Sigmoid colon (tissue), 7 donors: ENCODE data around the gene ATP23. TPM values are rescaled to one million over a fixed set of nuclear protein-coding genes. Genes with fewer than 3 reads are reported as not detected.
A peak's percentile ranks its signal among the peaks of the same experiment; 100 is the strongest.

ENCODE experiments used
- DNase-seq: peaks from one replicate; pipeline ENCODE4 v3.0.0-alpha.2; 2019
- H3K27ac ChIP-seq, 4 donors: fragments of 200-600 bp; sonication (generic); one replicate each; pipeline ENCODE4 v1.5.1; 2016 to 2019; ENCODE audit warnings: mild to moderate bottlenecking in 1 of 4
- H3K27me3 ChIP-seq, 3 donors: fragments of 200-600 bp; sonication (generic); one replicate each; pipeline ENCODE4 v1.5.1; 2019; ENCODE audit warnings: mild to moderate bottlenecking in 1 of 3
- H3K36me3 ChIP-seq, 4 donors: fragments of 200-600 bp; sonication (generic); one replicate each; pipeline ENCODE4 v1.5.1; 2016 to 2019
- H3K4me1 ChIP-seq, 4 donors: fragments of 200-600 bp; sonication (generic); one replicate each; pipeline ENCODE4 v1.5.1; 2017 to 2019
- H3K4me3 ChIP-seq, 4 donors: fragments of 200-600 bp; sonication (generic); one replicate each; pipeline ENCODE4 v1.5.1; 2017 to 2019; ENCODE audit warnings: mild to moderate bottlenecking in 2 of 4, moderate library complexity in 1 of 4
- H3K9me3 ChIP-seq, 4 donors: fragments of 200-600 bp in 3 of 4; sonication (generic) in 3 of 4; one replicate each; pipeline versions ENCODE4 v1.5.1 to v1.6.1; 2013 to 2019
- EP300 ChIP-seq, 4 donors: sonication (generic); formaldehyde crosslinking; IDR thresholded peaks; one replicate each; pipeline ENCODE4 v1.6.1; 2017; ENCODE audit warnings: antibody characterized with exemption in 4 of 4
- POLR2A ChIP-seq, 2 donors: fragments of 450-650 bp; IDR thresholded peaks; one replicate each; pipeline ENCODE4 v1.6.1; 2016; ENCODE audit warnings: antibody characterized with exemption in 2 of 2, mild to moderate bottlenecking in 2 of 2, moderate library complexity in 2 of 2
- POLR2AphosphoS5 ChIP-seq, 4 donors: sonication (generic); formaldehyde crosslinking; IDR thresholded peaks; one replicate each; pipeline ENCODE4 v1.6.1; 2017; ENCODE audit warnings: antibody characterized with exemption in 4 of 4
- whole genome bisulfite sequencing, 2 donors: extraction: QIAGEN DNeasy Blood & Tissue Kit; methylation state at CpG; one replicate each; pipeline ENCODE4 v1.1.7; 2013; 5-methylcytosine and 5-hydroxymethylcytosine counted together
- intact Hi-C: fragments of 100-400 bp; cut with DNase I; formaldehyde crosslinking; loops from one replicate; pipeline ENCODE4 v1.15.1; 2023
- polyA plus RNA-seq, 3 donors: library from polyadenylated mRNA; stranded (reverse); fragments of 200-250 nt; gene quantifications; one replicate each; pipeline ENCODE4 v1.2.3, GENCODE V29; 2013
- total RNA-seq, 4 donors: library from RNA; depleted of rRNA; stranded (reverse); fragments of >200 nt; gene quantifications; one replicate each; pipeline ENCODE4 v1.1.0, GENCODE V29; 2016
- TF ChIP-seq, protein P1 (sequence below), 4 experiments: fragments of 450-650 bp in 3 of 4; fragments of 200-600 bp in 1 of 4; IDR thresholded peaks; one replicate each; pipeline ENCODE4 v1.5.1; 2016 to 2019; ENCODE audit warnings: antibody characterized with exemption in 4 of 4, mild to moderate bottlenecking in 3 of 4, moderate library complexity in 2 of 4
- donor health status: healthy with polysubstance abuse.
- donor health status: Bipolar disorder and iron deficiency.
- donor health status: healthy.

The ATP23 gene
- total and polyA plus RNA-seq, 7 donors = 5.3 to 43.5 (median 14.8) TPM

DNA sequence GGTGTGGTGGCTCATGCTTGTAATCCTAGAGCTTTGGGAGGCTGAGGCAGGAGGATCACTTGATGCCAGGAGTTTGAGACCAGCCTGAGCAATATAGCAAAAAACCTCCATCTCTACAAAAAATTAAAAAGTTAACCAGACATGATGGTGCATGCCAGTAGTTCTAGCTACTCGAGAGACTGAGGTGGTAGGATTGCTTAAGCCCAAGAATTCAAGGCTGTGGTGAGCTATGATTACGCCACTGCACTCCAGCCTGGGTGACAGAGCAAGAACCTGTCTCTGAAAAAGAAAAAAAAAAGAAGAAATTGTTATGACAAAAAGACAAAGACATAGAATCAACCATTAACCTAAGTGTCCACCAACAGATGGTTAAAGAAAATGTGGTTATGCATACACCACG lies 2.1 kb upstream of the ATP23 start:
- Histone ChIP-seq H3K4me1 (peaks cover 0 to 28% (median 19%) of the 10 kb centered on the region in 4 donors), H3K36me3 (no peaks in the 10 kb centered on the region), H3K27ac (no peak overlapping the region), H3K27me3 (no peaks in the 10 kb centered on the region), H3K4me3 (no peak overlapping the region), H3K9me3 (no peaks in the 10 kb centered on the region)
- WGBS, 2 donors = 76 to 93% methylated on average over 3 of the region's 3 CpGs
- no peak for DNase-seq
- TF ChIP-seq POLR2AphosphoS5 (IDR thresholded peaks at IDR 0.05) (no peak), EP300 (IDR thresholded peaks at IDR 0.05) (no peak), POLR2A (IDR thresholded peaks at IDR 0.05) (no peak)
- TF ChIP-seq, protein P1, sequence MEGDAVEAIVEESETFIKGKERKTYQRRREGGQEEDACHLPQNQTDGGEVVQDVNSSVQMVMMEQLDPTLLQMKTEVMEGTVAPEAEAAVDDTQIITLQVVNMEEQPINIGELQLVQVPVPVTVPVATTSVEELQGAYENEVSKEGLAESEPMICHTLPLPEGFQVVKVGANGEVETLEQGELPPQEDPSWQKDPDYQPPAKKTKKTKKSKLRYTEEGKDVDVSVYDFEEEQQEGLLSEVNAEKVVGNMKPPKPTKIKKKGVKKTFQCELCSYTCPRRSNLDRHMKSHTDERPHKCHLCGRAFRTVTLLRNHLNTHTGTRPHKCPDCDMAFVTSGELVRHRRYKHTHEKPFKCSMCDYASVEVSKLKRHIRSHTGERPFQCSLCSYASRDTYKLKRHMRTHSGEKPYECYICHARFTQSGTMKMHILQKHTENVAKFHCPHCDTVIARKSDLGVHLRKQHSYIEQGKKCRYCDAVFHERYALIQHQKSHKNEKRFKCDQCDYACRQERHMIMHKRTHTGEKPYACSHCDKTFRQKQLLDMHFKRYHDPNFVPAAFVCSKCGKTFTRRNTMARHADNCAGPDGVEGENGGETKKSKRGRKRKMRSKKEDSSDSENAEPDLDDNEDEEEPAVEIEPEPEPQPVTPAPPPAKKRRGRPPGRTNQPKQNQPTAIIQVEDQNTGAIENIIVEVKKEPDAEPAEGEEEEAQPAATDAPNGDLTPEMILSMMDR (IDR thresholded peaks at IDR 0.05) = no peak
- intact Hi-C loops = no loop called here

GRCh38 chr12:57940052-57940914 lies 1.1 kb upstream of the ATP23 start:
- H3K4me1 ChIP-seq = peaks cover 0 to 21% (median 15%) of the 10 kb centered on the region in 4 donors
- H3K36me3 ChIP-seq = no peaks in the 10 kb centered on the region
- H3K27ac ChIP-seq = peak overlapping the region; percentile 83 to 88 (median 86)
- peak overlapping the region in 3 of 4 donors; percentile 58 to 71 (median 69) for H3K4me3 ChIP-seq
- WGBS, 2 donors = 22 to 55% methylated on average over 2 of the region's 2 CpGs
- DNase-seq = no peak
- H3K27me3 ChIP-seq = no peaks in the 10 kb centered on the region
- intact Hi-C loops = no loop called here
- no peak for TF ChIP-seq EP300 (IDR thresholded peaks at IDR 0.05)
- H3K9me3 ChIP-seq = no peaks in the 10 kb centered on the region

- H3K27ac ChIP-seq = peak overlapping the region; percentile 83 to 88 (median 86)
- peaks cover 0 to 18% (median 13%) of the 10 kb centered on the region in 4 donors for H3K4me1 ChIP-seq
- WGBS, 2 donors = 0 to 5% methylated on average over 4 of the region's 4 CpGs
- no peak for DNase-seq
- intact Hi-C loops = no loop called here
- peak overlapping the region; percentile 46 to 71 (median 64) for H3K4me3 ChIP-seq
- no peaks in the 10 kb centered on the region for H3K9me3 ChIP-seq
- H3K27me3 ChIP-seq = no peaks in the 10 kb centered on the region
- H3K36me3 ChIP-seq = no peaks in the 10 kb centered on the region
- TF ChIP-seq EP300 (IDR thresholded peaks at IDR 0.05) (no peak), POLR2AphosphoS5 (IDR thresholded peaks at IDR 0.05) (no peak), POLR2A (IDR thresholded peaks at IDR 0.05) (no peak)
- TF ChIP-seq, protein P1 (IDR thresholded peaks at IDR 0.05) = no peak
Observed at GRCh38 chr12:57940915-57941164, 527 bp upstream of the ATP23 start.

DNA sequence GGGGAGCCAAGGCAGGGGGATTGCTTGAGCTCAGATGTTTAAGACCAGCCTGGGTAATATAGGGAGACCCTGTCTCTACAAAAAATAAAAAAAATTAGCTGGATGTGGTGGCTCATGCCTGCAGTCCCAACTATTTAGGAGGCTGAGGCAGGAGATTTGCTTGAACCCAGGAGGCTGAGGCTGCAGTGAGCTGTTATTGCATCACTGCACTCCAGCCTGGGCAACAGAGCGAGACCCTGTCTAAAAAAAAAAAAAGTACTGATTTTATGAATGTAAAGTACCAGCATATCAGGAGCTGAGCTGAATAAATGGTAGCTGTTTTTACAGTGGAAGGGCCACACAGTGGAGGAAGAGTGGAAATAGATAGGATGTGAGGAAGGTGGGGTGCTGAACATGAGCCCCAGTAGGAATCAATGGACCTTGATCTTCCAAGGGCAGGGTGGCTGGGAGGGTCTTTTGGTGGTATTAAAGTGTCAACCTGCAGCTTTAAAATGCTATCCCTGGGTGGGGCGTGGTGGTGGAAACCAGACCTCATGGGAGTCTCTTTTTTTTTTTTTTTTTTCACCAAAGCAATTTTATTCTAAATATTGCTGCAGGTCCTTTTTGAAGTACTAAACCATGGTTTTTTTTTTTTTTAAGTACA lies 2.2 kb downstream of the ATP23 start:
- Histone ChIP-seq H3K4me1 (peaks cover 0 to 13% (median 12%) of the 10 kb centered on the region in 4 donors), H3K27ac (no peak overlapping the region), H3K4me3 (no peak overlapping the region), H3K36me3 (no peaks in the 10 kb centered on the region), H3K27me3 (no peaks in the 10 kb centered on the region), H3K9me3 (no peaks in the 10 kb centered on the region)
- no peak for TF ChIP-seq EP300 (IDR thresholded peaks at IDR 0.05)
- no peak for TF ChIP-seq POLR2A (IDR thresholded peaks at IDR 0.05)
- TF ChIP-seq POLR2AphosphoS5 (IDR thresholded peaks at IDR 0.05) = no peak
- TF ChIP-seq, protein P1 (IDR thresholded peaks at IDR 0.05) = no peak
- intact Hi-C loops = no loop called here
- WGBS, 2 donors = 86 to 96% methylated on average over 2 of the region's 2 CpGs
- DNase-seq = no peak

DNA sequence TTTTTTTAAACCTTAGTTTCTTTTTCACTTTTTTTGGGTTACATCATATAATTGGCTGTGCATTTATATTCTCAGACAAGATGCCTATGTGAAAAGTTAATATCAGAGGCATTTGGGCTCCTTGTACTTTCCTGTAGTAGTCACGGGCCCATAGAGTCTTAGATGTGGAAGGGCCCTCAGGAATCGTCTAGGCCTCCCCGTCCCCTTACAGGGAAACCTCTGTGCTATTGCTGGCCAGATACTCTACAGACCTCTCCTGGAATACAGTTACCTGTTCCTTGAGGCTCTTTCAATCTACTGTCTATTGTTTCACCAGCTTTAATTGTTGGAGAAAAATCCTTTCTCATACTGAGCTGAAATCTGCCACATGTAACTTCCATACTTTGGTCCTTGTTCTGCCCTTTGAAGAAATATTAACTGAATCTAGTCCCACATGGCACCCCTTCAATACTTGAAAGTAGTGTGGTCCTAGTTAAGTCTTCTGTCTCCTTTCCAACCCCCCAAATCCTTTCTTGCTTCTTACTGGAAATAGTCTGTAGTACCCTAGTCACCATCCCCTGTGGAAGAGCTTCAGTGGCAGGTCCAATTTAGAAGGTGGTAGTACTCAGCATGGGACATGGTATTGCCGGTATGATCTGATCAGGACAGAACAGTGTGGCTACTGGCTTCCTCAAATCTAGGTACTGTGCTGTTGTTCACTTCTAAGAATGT lies 3.1 kb downstream of the ATP23 start:
- Histone ChIP-seq H3K4me3 (no peak overlapping the region), H3K36me3 (no peaks in the 10 kb centered on the region), H3K27me3 (no peaks in the 10 kb centered on the region), H3K4me1 (peaks cover 0 to 13% (median 12%) of the 10 kb centered on the region in 4 donors), H3K27ac (no peak overlapping the region), H3K9me3 (no peaks in the 10 kb centered on the region)
- TF ChIP-seq POLR2AphosphoS5 (IDR thresholded peaks at IDR 0.05) (no peak), POLR2A (IDR thresholded peaks at IDR 0.05) (no peak), EP300 (IDR thresholded peaks at IDR 0.05) (no peak)
- 95 to 97% methylated on average over 4 of the region's 4 CpGs for WGBS, 2 donors
- intact Hi-C loops = no loop called here
- no peak for DNase-seq
